Skeletal muscle tissue (tissue), 4 donors: ENCODE results near the gene JARID2. TPM values are rescaled to one million over a fixed set of nuclear protein-coding genes. Genes with fewer than 3 reads are reported as not detected.

Source experiments
- H3K27ac ChIP-seq: one replicate; pipeline ENCODE4 v1.7.0; 2013; ENCODE audit warnings: mild to moderate bottlenecking, low read depth, low read length, inconsistent platforms
- H3K27me3 ChIP-seq, 3 donors: one replicate each; pipeline ENCODE4 v1.7.0; 2013; ENCODE audit warnings: low read length in 3 of 3; ENCODE audit not compliant: control insufficient read depth in 3 of 3, insufficient read depth in 3 of 3
- H3K36me3 ChIP-seq, 3 donors: one replicate each; pipeline ENCODE4 v1.7.0; 2013; ENCODE audit warnings: low read length in 3 of 3; ENCODE audit not compliant: control insufficient read depth in 3 of 3, insufficient read depth in 3 of 3
- H3K4me1 ChIP-seq, 3 donors: one replicate each; pipeline ENCODE4 v1.7.0; 2013; ENCODE audit warnings: low read length in 3 of 3, mild to moderate bottlenecking in 3 of 3; ENCODE audit not compliant: control insufficient read depth in 3 of 3, insufficient read depth in 3 of 3
- H3K4me3 ChIP-seq, 3 donors: one replicate each; pipeline ENCODE4 v1.7.0; 2013; ENCODE audit warnings: low read length in 3 of 3
- H3K9ac ChIP-seq, 3 donors: one replicate each; pipeline ENCODE4 v1.7.0; 2013; ENCODE audit warnings: low read length in 3 of 3, mild to moderate bottlenecking in 3 of 3, moderate library complexity in 2 of 3, low read depth in 1 of 3
- H3K9me3 ChIP-seq, 3 donors: one replicate each; pipeline ENCODE4 v1.7.0; 2013; ENCODE audit warnings: low read length in 3 of 3; ENCODE audit not compliant: control insufficient read depth in 3 of 3
- total RNA-seq: library from RNA; depleted of rRNA; stranded (reverse); fragments of >200 nt; gene quantifications from one replicate; pipeline ENCODE4 v1.2.3, GENCODE V29; 2014
- donor health status: Osteomylitis.

JARID2 gene
- total RNA-seq, 1 donor from 2014 or later, result 12.0 TPM

DNA sequence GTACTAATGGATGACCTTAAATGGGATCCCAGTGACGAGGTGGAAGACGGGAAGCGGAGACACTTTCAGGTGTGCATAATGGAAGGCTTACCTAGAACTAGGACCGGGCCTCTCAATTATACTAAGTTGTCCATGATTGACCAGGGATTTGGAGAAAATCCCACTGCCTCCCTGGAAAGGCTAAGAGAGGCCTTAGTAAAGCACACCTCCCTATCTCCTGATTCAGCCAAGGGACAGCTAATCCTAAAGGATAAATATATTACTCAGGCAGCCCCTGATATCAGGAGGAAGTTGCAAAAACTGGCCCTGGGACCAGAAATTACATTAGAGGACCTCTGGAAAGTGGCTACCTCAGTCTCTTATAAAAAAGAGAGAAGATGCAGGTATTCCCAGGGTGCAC, 93.2 kb downstream of the JARID2 start:
- Histone ChIP-seq H3K27ac (no peak overlapping the region), H3K4me1 (peaks cover 7 to 21% (median 13%) of the 10 kb centered on the region in 3 donors), H3K9me3 (no peaks in the 10 kb centered on the region), H3K27me3 (no peaks in the 10 kb centered on the region), H3K36me3 (peaks cover 0 to 2% (median 0%) of the 10 kb centered on the region in 3 donors), H3K4me3 (no peak overlapping the region), H3K9ac (no peak overlapping the region)

DNA sequence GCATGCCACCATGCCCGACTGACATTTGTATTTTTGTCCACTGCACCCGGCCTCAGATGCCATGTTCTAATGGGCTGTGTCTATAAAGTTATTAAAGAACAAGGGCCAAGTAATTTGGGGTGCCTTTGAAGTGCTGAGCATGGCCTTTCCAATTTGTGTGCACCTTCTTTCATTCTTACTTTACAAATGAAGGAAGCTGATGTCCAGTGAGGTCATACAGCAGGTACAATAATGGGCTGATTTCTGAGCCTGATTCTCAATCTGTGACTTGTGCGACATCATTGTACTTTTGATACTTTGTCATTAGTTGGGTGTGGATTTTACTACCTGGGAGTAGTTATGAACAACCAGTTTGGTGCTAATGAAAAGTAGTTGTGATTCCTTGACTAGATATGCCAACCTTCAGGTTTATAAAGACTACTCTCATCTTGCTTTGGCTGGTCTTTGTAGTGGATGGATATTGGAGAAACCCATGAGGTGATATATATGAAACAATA, 94.3 kb downstream of the JARID2 start:
- no peaks in the 10 kb centered on the region for H3K9me3 ChIP-seq
- no peak overlapping the region for H3K27ac ChIP-seq
- peaks cover 0 to 2% (median 0%) of the 10 kb centered on the region in 3 donors for H3K36me3 ChIP-seq
- H3K4me3 ChIP-seq, result no peak overlapping the region
- H3K9ac ChIP-seq, result no peak overlapping the region
- H3K4me1 ChIP-seq, result peaks cover 7 to 21% (median 13%) of the 10 kb centered on the region in 3 donors
- H3K27me3 ChIP-seq, result no peaks in the 10 kb centered on the region

DNA sequence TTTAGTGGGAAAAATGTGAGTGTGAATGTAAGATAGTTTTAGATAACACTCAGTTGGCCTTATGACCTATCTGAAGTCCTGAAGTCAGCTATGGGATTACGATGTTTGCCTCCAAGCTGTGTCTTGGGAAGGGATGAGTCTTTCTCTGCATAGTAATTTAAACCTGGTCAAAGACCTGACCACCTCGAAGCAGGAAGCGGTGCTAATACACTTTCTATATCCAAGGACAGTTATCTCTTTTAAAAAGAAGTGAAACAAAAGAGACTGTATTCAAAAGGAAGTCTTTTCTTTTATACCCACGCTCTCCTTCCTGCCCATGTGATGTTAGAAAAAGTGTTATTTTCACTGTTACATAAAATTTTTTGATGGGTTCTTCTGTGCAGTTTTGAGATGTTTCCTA, 94.9 kb downstream of the JARID2 start:
- no peak overlapping the region for H3K9ac ChIP-seq
- H3K36me3 ChIP-seq, result no peaks in the 10 kb centered on the region
- H3K27me3 ChIP-seq, result no peaks in the 10 kb centered on the region
- H3K4me3 ChIP-seq, result no peak overlapping the region
- no peak overlapping the region for H3K27ac ChIP-seq
- peaks cover 7 to 21% (median 13%) of the 10 kb centered on the region in 3 donors for H3K4me1 ChIP-seq
- H3K9me3 ChIP-seq, result no peaks in the 10 kb centered on the region

- H3K4me1 ChIP-seq, result peaks cover 7 to 21% (median 13%) of the 10 kb centered on the region in 3 donors
- H3K27me3 ChIP-seq, result no peaks in the 10 kb centered on the region
- no peaks in the 10 kb centered on the region for H3K36me3 ChIP-seq
- no peak overlapping the region for H3K4me3 ChIP-seq
- H3K9me3 ChIP-seq, result no peaks in the 10 kb centered on the region
- H3K27ac ChIP-seq, result no peak overlapping the region
- H3K9ac ChIP-seq, result no peak overlapping the region
These were observed 95.6 kb downstream of the JARID2 start for GRCh38 chr6:15341311-15342001.

DNA sequence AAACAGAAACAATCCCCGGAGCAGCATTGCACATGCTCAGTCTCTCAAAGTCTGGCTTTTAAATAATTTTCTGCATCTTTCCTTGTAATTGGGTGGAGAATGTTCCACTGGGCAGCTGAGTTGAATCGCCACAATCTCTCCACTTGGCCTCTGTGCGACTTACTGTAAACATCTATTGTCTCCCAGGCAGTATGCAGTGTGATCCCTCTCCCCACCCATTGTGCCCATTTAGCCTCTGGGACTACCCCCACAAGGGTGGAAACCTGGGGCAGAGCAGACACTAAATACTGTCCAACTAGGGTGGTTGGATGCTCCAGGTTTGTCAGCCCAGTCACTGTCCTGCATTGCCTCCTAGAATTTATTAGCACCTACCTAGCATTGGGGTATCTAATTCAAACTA, 96.2 kb downstream of the JARID2 start:
- Histone ChIP-seq H3K4me1 (peaks cover 7 to 21% (median 13%) of the 10 kb centered on the region in 3 donors), H3K27me3 (no peaks in the 10 kb centered on the region), H3K9me3 (no peaks in the 10 kb centered on the region), H3K36me3 (no peaks in the 10 kb centered on the region), H3K9ac (no peak overlapping the region), H3K4me3 (no peak overlapping the region), H3K27ac (no peak overlapping the region)

GRCh38 chr6:15343490-15344191, 97.8 kb downstream of the JARID2 start:
- H3K27me3 ChIP-seq, result no peaks in the 10 kb centered on the region
- H3K4me1 ChIP-seq, result peaks cover 4 to 14% (median 7%) of the 10 kb centered on the region in 3 donors
- no peak overlapping the region for H3K27ac ChIP-seq
- H3K36me3 ChIP-seq, result no peaks in the 10 kb centered on the region
- no peak overlapping the region for H3K9ac ChIP-seq
- H3K4me3 ChIP-seq, result no peak overlapping the region
- no peaks in the 10 kb centered on the region for H3K9me3 ChIP-seq

GRCh38 chr6:15344192-15344519, 98.3 kb downstream of the JARID2 start:
- H3K27me3 ChIP-seq, result no peaks in the 10 kb centered on the region

GRCh38 chr6:15344831-15345230, 99.0 kb downstream of the JARID2 start:
- Histone ChIP-seq H3K9ac (no peak overlapping the region), H3K4me1 (peaks cover 4 to 14% (median 7%) of the 10 kb centered on the region in 3 donors), H3K27ac (no peak overlapping the region), H3K4me3 (no peak overlapping the region), H3K9me3 (no peaks in the 10 kb centered on the region), H3K27me3 (no peaks in the 10 kb centered on the region), H3K36me3 (no peaks in the 10 kb centered on the region)

More at GRCh38 chr6:15344192-15344519, 98.3 kb downstream of the JARID2 start:
- peaks cover 4 to 14% (median 7%) of the 10 kb centered on the region in 3 donors for H3K4me1 ChIP-seq
- H3K4me3 ChIP-seq, result no peak overlapping the region
- no peaks in the 10 kb centered on the region for H3K9me3 ChIP-seq
- no peak overlapping the region for H3K9ac ChIP-seq
- H3K27ac ChIP-seq, result no peak overlapping the region
- no peaks in the 10 kb centered on the region for H3K36me3 ChIP-seq

- no peaks in the 10 kb centered on the region for H3K9me3 ChIP-seq
- no peaks in the 10 kb centered on the region for H3K36me3 ChIP-seq
- H3K27ac ChIP-seq, result no peak overlapping the region
- H3K9ac ChIP-seq, result no peak overlapping the region
- H3K4me3 ChIP-seq, result no peak overlapping the region
- no peaks in the 10 kb centered on the region for H3K27me3 ChIP-seq
- peaks cover 4 to 15% (median 10%) of the 10 kb centered on the region in 3 donors for H3K4me1 ChIP-seq
These were observed 100.4 kb downstream of the JARID2 start for GRCh38 chr6:15346315-15346714.

DNA sequence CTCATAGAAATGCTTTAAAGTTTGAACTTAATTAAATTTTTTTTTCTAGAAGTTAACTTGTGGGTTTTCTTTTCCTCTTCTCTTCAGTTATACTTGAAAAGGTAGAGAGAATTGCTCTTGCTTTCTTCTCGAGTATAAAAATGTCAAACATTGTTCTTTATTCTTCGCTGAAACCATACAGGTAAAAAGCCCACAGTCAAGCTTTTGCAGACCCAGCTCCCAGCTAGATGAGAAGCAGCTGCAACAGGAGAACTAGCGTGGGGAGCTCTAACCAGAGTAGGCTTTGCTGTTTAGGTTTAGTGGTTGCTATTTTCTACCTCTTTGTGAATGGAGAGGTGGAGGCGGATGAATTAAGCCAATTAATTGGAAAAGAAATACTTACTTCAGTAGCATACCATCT, 102.7 kb downstream of the JARID2 start:
- Histone ChIP-seq H3K36me3 (no peaks in the 10 kb centered on the region), H3K4me1 (peaks cover 21 to 25% (median 25%) of the 10 kb centered on the region in 3 donors), H3K27ac (no peak overlapping the region), H3K4me3 (no peak overlapping the region), H3K9ac (no peak overlapping the region), H3K9me3 (no peaks in the 10 kb centered on the region), H3K27me3 (no peaks in the 10 kb centered on the region)
